HepG2 (cell line): ENCODE measurements around the gene NDC80. TPM values are rescaled to one million over a fixed set of nuclear protein-coding genes. Genes with fewer than 3 reads are reported as not detected.

Source experiments
- ATAC-seq: fragments of 200-7000 bp; cut with Tn5 transposase; 3 replicates; pipeline ENCODE4 v1.9.1; 2020; ENCODE audit warnings: mild to moderate bottlenecking, moderate library complexity
- BruUV-seq: library from RNA; stranded (reverse); fragments of 400-500 nt; replicated peaks from 2 replicates; lab custom pipeline; 2021; lab: Mats Ljungman, UMichigan
- CTCF ChIA-PET: fragments of 300-600 bp; formaldehyde crosslinking; extraction: SDS; loops from one replicate; lab custom pipeline; 2021; ENCODE audit warnings: low total read pairs, inconsistent platforms, low intra/inter-chr PET ratio; lab: Yijun Ruan, JAX
- POLR2A ChIA-PET: fragments of 350-600 bp; sonication (Branson Sonifier 250); formaldehyde crosslinking; loops from one replicate; lab custom pipeline; 2020; ENCODE audit warnings: antibody characterized with exemption, inconsistent platforms; lab: Yijun Ruan, JAX
- DNase-seq: peaks from one replicate; pipeline ENCODE4 v3.0.0-alpha.2; 2015; ENCODE audit warnings: low spot score
- FAIRE-seq: peaks from 3 replicates; lab custom pipeline; 2011; peaks lifted over from hg19 to GRCh38; lab: Jason Lieb, UNC
- H2AFZ ChIP-seq: one replicate; pipeline ENCODE4 v1.6.1; 2011; ENCODE audit warnings: low read length, inconsistent platforms
- H3K27ac ChIP-seq: fragments of 300-600 bp; 3 replicates; pipeline ENCODE4 v1.8.0; 2011; ENCODE audit warnings: mixed run types, mild to moderate bottlenecking, mixed read lengths, low read length, inconsistent platforms; ENCODE audit not compliant: insufficient read depth; ENCODE audit errors: extremely low read length
- H3K27me3 ChIP-seq, 2 experiments: fragments of 200-600 bp in 1 of 2; 2 replicates in 1 of 2; 3 replicates in 1 of 2; pipeline versions ENCODE4 v1.6.0 to v1.8.0; 2011; ENCODE audit warnings: low read length in 2 of 2, mild to moderate bottlenecking in 2 of 2, moderate library complexity in 2 of 2, inconsistent platforms in 1 of 2; ENCODE audit not compliant: insufficient read depth in 2 of 2, control insufficient read depth in 1 of 2
- H3K36me3 ChIP-seq, 2 experiments: fragments of 200-600 bp in 1 of 2; replicated peaks in 1 of 2; 2 replicates in 1 of 2; 3 replicates in 1 of 2; pipeline versions ENCODE4 v1.5.1 to v1.8.0; 2011; ENCODE audit warnings: low read length in 2 of 2, inconsistent platforms in 1 of 2; ENCODE audit not compliant: insufficient read depth in 2 of 2, control insufficient read depth in 1 of 2
- H3K4me1 ChIP-seq: 2 replicates; pipeline ENCODE4 v1.5.1; 2012; ENCODE audit warnings: low read length, inconsistent platforms; ENCODE audit not compliant: insufficient read depth
- H3K4me2 ChIP-seq: 2 replicates; pipeline ENCODE4 v1.6.0; 2011; ENCODE audit warnings: low read depth, low read length, inconsistent platforms
- H3K4me3 ChIP-seq, 3 experiments: fragments of 200-600 bp in 1 of 3; sonication (generic), shearing (Covaris generic) in 1 of 3; replicated peaks in 1 of 3; 2 replicates each; pipeline ENCODE4 v1.5.1; 2011 to 2016; ENCODE audit warnings: low read length in 3 of 3, inconsistent platforms in 2 of 3, low read depth in 2 of 3, mild to moderate bottlenecking in 2 of 3, control low read depth in 1 of 3, mixed read lengths in 1 of 3; ENCODE audit not compliant: insufficient read depth in 1 of 3
- H3K79me2 ChIP-seq: one replicate; pipeline ENCODE4 v1.6.1; 2011; ENCODE audit warnings: low read length, inconsistent platforms; ENCODE audit not compliant: insufficient read depth
- H3K9ac ChIP-seq: 2 replicates; pipeline ENCODE4 v1.6.0; 2011; ENCODE audit warnings: mild to moderate bottlenecking, low read depth, low read length, inconsistent platforms; ENCODE audit not compliant: insufficient read depth
- H3K9me3 ChIP-seq: 2 replicates; pipeline ENCODE4 v1.5.1; 2012; ENCODE audit warnings: mild to moderate bottlenecking, low read length
- H4K20me1 ChIP-seq: 2 replicates; pipeline ENCODE4 v1.6.0; 2011; ENCODE audit warnings: inconsistent platforms, mild to moderate bottlenecking, low read length, moderate library complexity; ENCODE audit not compliant: insufficient read depth
- AKAP8 ChIP-seq: sonication (generic); formaldehyde crosslinking; IDR thresholded peaks from 2 replicates; pipeline ENCODE4 v1.5.1; 2020; ENCODE audit warnings: mild to moderate bottlenecking, missing genetic modification reagents
- ARHGAP35 ChIP-seq: sonication (generic); formaldehyde crosslinking; IDR thresholded peaks from 2 replicates; pipeline ENCODE4 v1.9.0; 2022; ENCODE audit warnings: mild to moderate bottlenecking, inconsistent platforms, moderate library complexity, missing genetic modification reagents, borderline replicate concordance
- CEBPB ChIP-seq: IDR thresholded peaks from 2 replicates; pipeline ENCODE4 v1.6.1; 2011; ENCODE audit warnings: low read depth, low read length, improper control_type of control experiment, borderline replicate concordance
- ESRRA ChIP-seq: sonication (generic); formaldehyde crosslinking; IDR thresholded peaks from 2 replicates; pipeline ENCODE4 v1.5.1; 2020; ENCODE audit warnings: mild to moderate bottlenecking, low read depth, missing genetic modification reagents
- GATAD2A ChIP-seq: IDR thresholded peaks from 2 replicates; pipeline ENCODE4 v1.6.1; 2016
- KLF6 ChIP-seq: IDR thresholded peaks from 2 replicates; pipeline ENCODE4 v1.8.0; 2016; ENCODE audit warnings: missing biosample characterization, missing genetic modification reagents
- NCOA2 ChIP-seq: sonication (generic); formaldehyde crosslinking; IDR thresholded peaks from 2 replicates; pipeline ENCODE4 v1.8.0; 2022; ENCODE audit warnings: inconsistent platforms
- NR1H2 ChIP-seq: sonication (generic); formaldehyde crosslinking; IDR thresholded peaks from 2 replicates; pipeline ENCODE4 v1.8.1; 2022; ENCODE audit warnings: low read depth, missing genetic modification reagents, borderline replicate concordance
- POGZ ChIP-seq: sonication (generic); formaldehyde crosslinking; IDR thresholded peaks from 2 replicates; pipeline ENCODE4 v1.4.0; 2020; ENCODE audit warnings: mild to moderate bottlenecking, missing genetic modification reagents
- RXRB ChIP-seq: IDR thresholded peaks from 2 replicates; pipeline ENCODE4 v1.6.1; 2016; ENCODE audit warnings: borderline replicate concordance, missing genetic modification reagents, missing compliant biosample characterization
- SOX5 ChIP-seq: IDR thresholded peaks from 2 replicates; pipeline ENCODE4 v1.6.1; 2016; ENCODE audit warnings: borderline replicate concordance
- TGIF2 ChIP-seq: IDR thresholded peaks from 2 replicates; pipeline ENCODE4 v1.6.1; 2016; ENCODE audit warnings: control low read depth, missing compliant biosample characterization
- ZBTB42 ChIP-seq: sonication (generic); formaldehyde crosslinking; IDR thresholded peaks from 2 replicates; pipeline ENCODE4 v1.5.0; 2020; ENCODE audit warnings: mild to moderate bottlenecking, missing genetic modification reagents
- ZC3H13 ChIP-seq: sonication (generic); formaldehyde crosslinking; IDR thresholded peaks from 2 replicates; pipeline ENCODE4 v1.8.1; 2023; ENCODE audit warnings: mild to moderate bottlenecking, missing genetic modification reagents, moderate library complexity
- ZNF33A ChIP-seq: sonication (generic); formaldehyde crosslinking; IDR thresholded peaks from 2 replicates; pipeline ENCODE4 v1.5.1; 2020; ENCODE audit warnings: missing genetic modification reagents, mild to moderate bottlenecking, moderate library complexity, borderline replicate concordance
- ZNF614 ChIP-seq: IDR thresholded peaks from 2 replicates; pipeline ENCODE4 v1.6.1; 2018; ENCODE audit warnings: missing biosample characterization, missing genetic modification reagents, inconsistent platforms, borderline replicate concordance
- ZNF713 ChIP-seq: sonication (generic); formaldehyde crosslinking; IDR thresholded peaks from 2 replicates; pipeline ENCODE4 v1.4.0; 2020; ENCODE audit warnings: mild to moderate bottlenecking, missing genetic modification reagents
- ZNF75D ChIP-seq: sonication (generic); formaldehyde crosslinking; IDR thresholded peaks from 2 replicates; pipeline ENCODE4 v1.8.1; 2023; ENCODE audit warnings: missing genetic modification reagents, mild to moderate bottlenecking, borderline replicate concordance
- WGBS: methylation state at CpG from one replicate; pipeline ENCODE4 v1.1.6; 2017; ENCODE audit warnings: low lambda C conversion rate; 5-methylcytosine and 5-hydroxymethylcytosine counted together
- in situ Hi-C: cut with HindIII; loops from 2 replicates; pipeline ENCODE4 v1.10.0; 2017; ENCODE audit warnings: low pct_unique_long_range_greater_than_20kb; ENCODE audit not compliant: extremely low pct_ligation_motif_present
- intact Hi-C: fragments of 100-400 bp; cut with micrococcal nuclease; formaldehyde crosslinking; loops from one replicate; pipeline ENCODE4 v1.10.0; 2022; ENCODE audit not compliant: unreplicated experiment
- polyA plus RNA-seq, 8 experiments: library from polyadenylated mRNA; depleted of rRNA in 3 of 8; stranded (reverse) in 7 of 8; unstranded in 1 of 8; fragments of >200 nt; fragmentation: Illumina TruSeq in 4 of 8; extraction: Trizol in 4 of 8; gene quantifications; 2 replicates each; pipeline versions ENCODE4 v1.2.1 to v1.2.3, GENCODE V29; 2011 to 2016; ENCODE audit warnings: low read depth in 4 of 8, missing spikeins in 1 of 8, mixed read lengths in 1 of 8; ENCODE audit not compliant: insufficient read depth in 1 of 8
- total RNA-seq, 5 experiments: library from RNA; depleted of rRNA; stranded (reverse); fragments of >200 nt; fragmentation: Illumina TruSeq; extraction: Trizol; gene quantifications; 2 replicates each; pipeline ENCODE4 v1.2.3, GENCODE V29; 2016; ENCODE audit warnings: low read depth in 1 of 5
- TF ChIP-seq, protein P1 (sequence below), 2 experiments: fragments of 450-650 bp in 1 of 2; sonication (generic) in 1 of 2; formaldehyde crosslinking; IDR thresholded peaks; 2 replicates each; pipeline versions ENCODE4 v1.5.0 to v1.8.0; 2020 to 2022; ENCODE audit warnings: mild to moderate bottlenecking in 1 of 2, missing genetic modification reagents in 1 of 2
- TF ChIP-seq, protein P2 (sequence below): sonication (generic); formaldehyde crosslinking; IDR thresholded peaks from 2 replicates; pipeline ENCODE4 v1.8.0; 2022; ENCODE audit warnings: missing genetic modification reagents, mild to moderate bottlenecking, borderline replicate concordance
- TF ChIP-seq, protein P3 (sequence below): sonication (generic); formaldehyde crosslinking; conservative IDR thresholded peaks from 2 replicates; pipeline ENCODE4 v1.4.0; 2020; ENCODE audit warnings: missing genetic modification reagents

The NDC80 gene
- total and polyA plus RNA-seq, 2 of the 13 experiments (the other 11 are each of a cell fraction or from before 2014, with no cell fraction given), result 9.6 to 33.0 TPM

- no peaks in the 10 kb centered on the region for H3K27me3 ChIP-seq
- no peak overlapping the region; a peak in 1 of 6 replicates for H3K4me3 ChIP-seq
- ChIA-PET CTCF (no interaction called here), POLR2A (interaction anchor here (0.7 kb wide), 1 partner anchor 74 kb away, joined by 3 read pairs; no protein-coding TSS in a partner anchor)
- intact Hi-C loops (loop anchor here (2.0 kb wide), 1 partner anchor 19 kb away; the partner anchor contains the start of genes METTL4 and NDC80), in situ Hi-C loops (no loop called here)
- peak overlapping the region; percentile 44; the same call in 1 of the 2 replicates for H3K9ac ChIP-seq
- no peak overlapping the region for H2AFZ ChIP-seq
- H3K4me2 ChIP-seq, result peak overlapping the region; percentile 45
- FAIRE-seq (no peak), ATAC-seq (peak; percentile 82), DNase-seq (peak; percentile 78)
- H3K9me3 ChIP-seq, result no peaks in the 10 kb centered on the region
- H3K27ac ChIP-seq, result peak overlapping the region; percentile 67
- H3K36me3 ChIP-seq, result peaks cover 3 to 31% of the 10 kb centered on the region in 2 experiments
- BruUV-seq, result no TSS peak
- H3K4me1 ChIP-seq, result peaks cover 21% of the 10 kb centered on the region
- H3K79me2 ChIP-seq, result no peaks in the 10 kb centered on the region
- no peaks in the 10 kb centered on the region for H4K20me1 ChIP-seq
- WGBS, result 90% methylated on average over 3 of the region's 3 CpGs
- no peak for TF ChIP-seq ZNF713 (CRISPR knock-in tag)
- TF ChIP-seq NCOA2 (CRISPR knock-in tag), result 0 out of 2 replicates have a peak, but pooled peaks have one; percentile 27
- TF ChIP-seq, protein P1, sequence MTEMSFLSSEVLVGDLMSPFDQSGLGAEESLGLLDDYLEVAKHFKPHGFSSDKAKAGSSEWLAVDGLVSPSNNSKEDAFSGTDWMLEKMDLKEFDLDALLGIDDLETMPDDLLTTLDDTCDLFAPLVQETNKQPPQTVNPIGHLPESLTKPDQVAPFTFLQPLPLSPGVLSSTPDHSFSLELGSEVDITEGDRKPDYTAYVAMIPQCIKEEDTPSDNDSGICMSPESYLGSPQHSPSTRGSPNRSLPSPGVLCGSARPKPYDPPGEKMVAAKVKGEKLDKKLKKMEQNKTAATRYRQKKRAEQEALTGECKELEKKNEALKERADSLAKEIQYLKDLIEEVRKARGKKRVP (CRISPR knock-in tag; IDR thresholded peaks at IDR 0.05), result peak in 1 of 2 experiments; percentile 96; a peak in 2 of 4 replicates
- TF ChIP-seq ZC3H13, result no peak
- peak; percentile 72; the same call in 1 of the 2 replicates for TF ChIP-seq ZNF614 (CRISPR knock-in tag)
- no peak for TF ChIP-seq TGIF2 (CRISPR knock-in tag)
- peak; percentile 62; the same call in 1 of the 2 replicates for TF ChIP-seq CEBPB
- TF ChIP-seq ARHGAP35 (CRISPR knock-in tag), result no peak
- TF ChIP-seq ZNF33A (CRISPR knock-in tag), result no peak
- peak; percentile 29; the same call in 1 of the 2 replicates for TF ChIP-seq SOX5 (CRISPR knock-in tag)
- TF ChIP-seq NR1H2 (CRISPR knock-in tag), result no peak
- no peak for TF ChIP-seq POGZ (CRISPR knock-in tag)
- TF ChIP-seq ZBTB42 (CRISPR knock-in tag), result no peak
- no peak for TF ChIP-seq ESRRA (CRISPR knock-in tag)
- no peak for TF ChIP-seq ZNF75D
- TF ChIP-seq, protein P2, sequence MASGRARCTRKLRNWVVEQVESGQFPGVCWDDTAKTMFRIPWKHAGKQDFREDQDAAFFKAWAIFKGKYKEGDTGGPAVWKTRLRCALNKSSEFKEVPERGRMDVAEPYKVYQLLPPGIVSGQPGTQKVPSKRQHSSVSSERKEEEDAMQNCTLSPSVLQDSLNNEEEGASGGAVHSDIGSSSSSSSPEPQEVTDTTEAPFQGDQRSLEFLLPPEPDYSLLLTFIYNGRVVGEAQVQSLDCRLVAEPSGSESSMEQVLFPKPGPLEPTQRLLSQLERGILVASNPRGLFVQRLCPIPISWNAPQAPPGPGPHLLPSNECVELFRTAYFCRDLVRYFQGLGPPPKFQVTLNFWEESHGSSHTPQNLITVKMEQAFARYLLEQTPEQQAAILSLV (CRISPR knock-in tag), result no peak
- TF ChIP-seq, protein P3, sequence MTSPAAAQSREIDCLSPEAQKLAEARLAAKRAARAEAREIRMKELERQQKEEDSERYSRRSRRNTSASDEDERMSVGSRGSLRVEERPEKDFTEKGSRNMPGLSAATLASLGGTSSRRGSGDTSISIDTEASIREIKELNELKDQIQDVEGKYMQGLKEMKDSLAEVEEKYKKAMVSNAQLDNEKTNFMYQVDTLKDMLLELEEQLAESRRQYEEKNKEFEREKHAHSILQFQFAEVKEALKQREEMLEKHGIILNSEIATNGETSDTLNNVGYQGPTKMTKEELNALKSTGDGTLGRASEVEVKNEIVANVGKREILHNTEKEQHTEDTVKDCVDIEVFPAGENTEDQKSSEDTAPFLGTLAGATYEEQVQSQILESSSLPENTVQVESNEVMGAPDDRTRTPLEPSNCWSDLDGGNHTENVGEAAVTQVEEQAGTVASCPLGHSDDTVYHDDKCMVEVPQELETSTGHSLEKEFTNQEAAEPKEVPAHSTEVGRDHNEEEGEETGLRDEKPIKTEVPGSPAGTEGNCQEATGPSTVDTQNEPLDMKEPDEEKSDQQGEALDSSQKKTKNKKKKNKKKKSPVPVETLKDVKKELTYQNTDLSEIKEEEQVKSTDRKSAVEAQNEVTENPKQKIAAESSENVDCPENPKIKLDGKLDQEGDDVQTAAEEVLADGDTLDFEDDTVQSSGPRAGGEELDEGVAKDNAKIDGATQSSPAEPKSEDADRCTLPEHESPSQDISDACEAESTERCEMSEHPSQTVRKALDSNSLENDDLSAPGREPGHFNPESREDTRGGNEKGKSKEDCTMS (CRISPR knock-in tag), result no peak
- peak; percentile 63 for TF ChIP-seq GATAD2A (CRISPR knock-in tag)
- TF ChIP-seq RXRB (CRISPR knock-in tag), result no peak
- 0 out of 2 replicates have a peak, but pooled peaks have one; percentile 26 for TF ChIP-seq KLF6 (CRISPR knock-in tag)
- no peak for TF ChIP-seq AKAP8 (CRISPR knock-in tag)
Measured at GRCh38 chr18:2589345-2590068, 18.1 kb downstream of the NDC80 start.
